Measurements from ENCODE around the gene TSHZ1.

The TSHZ1 gene

GRCh38 chr18:75246721-75247610 is 36.4 kb downstream of the TSHZ1 start:
- DNase-seq (ENCODE audit: low read depth) = no peak

GRCh38 chr18:75247611-75248421 is 37.2 kb downstream of the TSHZ1 start:
- DNase-seq (ENCODE audit: low read depth) = no peak

DNA sequence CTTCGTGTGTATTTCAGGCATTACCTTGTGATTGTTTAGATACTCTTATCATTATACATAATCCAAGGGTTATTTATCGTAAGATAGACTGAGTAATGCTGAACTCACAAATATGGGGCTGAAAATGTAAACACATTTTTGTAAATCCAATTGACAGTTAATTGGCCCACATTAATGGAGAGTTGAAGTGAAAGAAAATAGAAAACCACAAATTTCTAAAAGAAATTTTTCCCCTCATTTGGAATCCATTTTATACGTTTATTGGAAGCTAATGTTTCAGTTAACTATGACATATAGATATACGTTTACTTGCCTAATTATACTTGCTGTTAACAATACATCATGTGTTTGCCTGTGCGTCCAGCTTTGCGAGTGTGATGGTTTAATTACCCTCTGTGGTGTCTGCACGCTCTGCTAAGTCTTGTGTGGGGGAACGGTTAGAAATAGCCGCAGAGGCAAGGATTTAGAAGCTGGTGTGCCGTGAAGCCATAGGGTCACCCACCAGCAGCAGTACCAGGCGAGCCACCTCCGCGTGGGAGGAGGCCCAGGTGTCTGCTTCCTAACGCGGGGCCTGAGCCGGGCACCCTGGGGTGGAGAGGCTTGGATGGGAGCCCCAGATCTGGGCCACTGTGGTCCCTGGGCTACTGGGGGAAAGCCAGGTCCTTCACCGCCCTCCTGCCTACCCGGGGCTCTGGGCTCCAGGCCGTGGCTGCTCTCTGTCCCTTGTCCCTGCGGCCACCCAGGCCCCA is 38.0 kb downstream of the TSHZ1 start:
- DNase-seq (ENCODE audit: low read depth) = no peak

GRCh38 chr18:75249175-75249518 is 38.5 kb downstream of the TSHZ1 start:
- DNase-seq (ENCODE audit: low read depth) = no peak

GRCh38 chr18:75249672-75250470 is 39.3 kb downstream of the TSHZ1 start:
- no peak for DNase-seq (ENCODE audit: low read depth)

- DNase-seq (ENCODE audit: low read depth) = no peak
These were observed 39.8 kb downstream of the TSHZ1 start for GRCh38 chr18:75250471-75250821.

DNA sequence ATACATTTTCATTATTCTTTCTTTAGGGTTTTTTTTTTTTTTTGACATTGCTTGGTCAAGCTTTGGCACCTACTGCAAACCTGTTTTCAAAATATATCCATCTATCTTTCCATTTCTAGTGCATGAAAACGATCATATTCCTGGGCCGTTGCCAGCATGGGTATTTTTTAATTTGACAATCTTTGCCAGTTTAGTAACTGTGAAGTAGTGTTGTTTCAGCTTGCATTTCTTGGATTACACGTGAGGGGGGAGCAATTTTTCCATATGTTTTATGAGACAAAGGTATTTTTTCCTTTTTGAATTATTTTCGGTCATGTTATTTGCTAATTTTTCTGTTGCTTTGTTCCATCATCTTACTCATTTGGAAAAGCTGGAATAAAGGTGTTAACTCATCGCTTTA is 40.9 kb downstream of the TSHZ1 start:
- DNase-seq (ENCODE audit: low read depth) = no peak

GRCh38 chr18:75252136-75252535 is 41.5 kb downstream of the TSHZ1 start:
- no peak for DNase-seq (ENCODE audit: low read depth)

- DNase-seq (ENCODE audit: low read depth) = no peak
These were observed 42.4 kb downstream of the TSHZ1 start for GRCh38 chr18:75253043-75253442.

- no peak for DNase-seq (ENCODE audit: low read depth)
These were observed 43.2 kb downstream of the TSHZ1 start for GRCh38 chr18:75253784-75254183.

DNA sequence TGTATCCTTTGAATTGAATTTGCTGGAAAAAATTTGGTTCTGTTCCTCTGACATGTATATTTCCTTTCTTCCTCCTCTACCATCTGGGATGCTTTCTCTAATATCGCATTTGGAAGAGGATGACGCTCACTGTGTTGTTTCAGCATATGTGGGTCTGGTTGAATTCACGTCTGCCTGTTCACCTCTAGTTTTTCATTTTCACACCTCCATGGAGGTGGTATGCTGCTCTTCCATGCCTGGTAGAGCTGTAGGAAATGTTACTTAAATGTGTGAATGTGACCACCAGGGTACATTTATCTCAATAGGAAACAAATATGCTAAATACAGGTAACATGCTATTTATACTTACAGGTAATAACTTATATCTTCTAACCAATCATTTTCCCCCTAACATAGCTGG is 44.5 kb downstream of the TSHZ1 start:
- DNase-seq (ENCODE audit: low read depth) = no peak

- DNase-seq (ENCODE audit: low read depth) = no peak
These were observed 45.8 kb downstream of the TSHZ1 start for GRCh38 chr18:75256376-75256775.

DNA sequence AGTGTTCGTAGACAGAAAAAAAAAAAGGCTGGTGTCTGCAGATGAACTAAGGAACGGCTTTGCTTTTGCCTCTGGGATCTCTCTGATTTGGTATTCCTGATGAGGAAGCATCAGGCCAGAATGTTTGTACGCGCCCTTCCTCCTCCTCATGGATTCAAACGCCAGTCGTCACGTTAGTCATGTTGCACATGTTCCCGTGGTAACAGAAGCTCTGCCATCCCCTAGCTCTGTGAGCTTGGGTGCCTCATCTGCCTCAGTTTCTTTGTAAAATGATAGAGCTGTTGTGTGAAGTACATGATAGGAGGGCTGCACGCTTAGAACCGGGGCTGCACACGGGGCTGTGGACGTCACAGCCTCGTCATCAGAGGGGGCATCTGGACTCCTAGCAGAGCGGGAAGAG is 47.0 kb downstream of the TSHZ1 start:
- no peak for DNase-seq (ENCODE audit: low read depth)

DNA sequence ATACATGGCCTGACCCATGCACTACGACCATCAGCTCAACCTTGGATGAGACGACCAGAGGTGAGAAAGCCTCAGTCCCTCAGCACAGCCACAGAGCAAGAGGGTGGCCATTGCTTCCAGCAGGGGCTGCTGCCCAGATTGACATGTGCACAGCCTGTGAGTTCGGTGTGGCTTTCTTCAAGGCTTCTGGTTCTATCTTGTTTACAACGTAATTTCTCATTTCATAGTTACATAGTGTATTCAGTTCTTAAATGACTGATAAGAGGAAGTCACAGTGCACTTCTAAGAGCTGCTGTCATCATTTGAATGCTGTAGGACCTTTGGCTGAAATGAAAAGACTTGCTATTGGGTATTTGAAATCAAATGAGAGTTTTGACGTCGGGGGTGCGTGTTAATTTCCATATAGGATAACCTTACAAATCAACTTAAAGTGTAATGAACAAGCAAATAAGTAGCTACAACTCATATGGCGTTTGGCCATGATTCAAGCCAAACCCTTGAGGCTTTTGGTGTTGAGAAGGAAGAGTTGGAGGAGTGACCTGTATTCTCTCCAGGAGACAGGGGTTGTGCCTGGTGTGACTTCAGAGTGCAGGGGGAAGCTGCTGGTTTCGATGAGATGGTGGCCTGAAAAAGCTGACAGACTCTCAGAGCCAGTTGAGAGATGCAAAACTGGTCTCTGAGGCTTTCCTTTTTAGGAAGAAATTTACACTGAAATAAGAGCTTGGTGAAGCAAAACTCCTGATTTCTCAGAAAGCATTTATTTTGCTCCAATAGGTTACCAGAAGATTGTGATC is 51.0 kb downstream of the TSHZ1 start:
- no peak for DNase-seq (ENCODE audit: low read depth)

DNA sequence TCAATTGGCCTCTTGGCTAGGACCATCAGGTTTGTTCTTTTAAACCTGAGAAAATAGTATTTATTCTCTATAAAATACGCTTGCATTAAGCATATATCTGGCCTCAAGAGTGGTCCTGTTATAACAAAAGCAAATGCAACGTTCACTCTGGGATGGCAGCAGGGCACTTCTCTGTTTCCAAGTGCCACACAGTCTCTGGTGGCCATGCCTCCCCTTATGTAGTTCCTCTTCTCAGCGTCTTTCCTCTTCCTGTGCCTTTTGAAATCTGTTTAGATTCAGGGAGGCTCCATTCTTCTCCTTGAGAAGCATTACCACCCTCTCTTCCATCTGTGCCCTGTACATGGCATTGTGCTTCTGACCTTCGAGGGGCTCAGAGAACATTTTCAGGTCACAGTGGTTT is 51.9 kb downstream of the TSHZ1 start:
- no peak for DNase-seq (ENCODE audit: low read depth)

GRCh38 chr18:75264195-75264594 is 53.6 kb downstream of the TSHZ1 start:
- no peak for DNase-seq (ENCODE audit: low read depth)

DNA sequence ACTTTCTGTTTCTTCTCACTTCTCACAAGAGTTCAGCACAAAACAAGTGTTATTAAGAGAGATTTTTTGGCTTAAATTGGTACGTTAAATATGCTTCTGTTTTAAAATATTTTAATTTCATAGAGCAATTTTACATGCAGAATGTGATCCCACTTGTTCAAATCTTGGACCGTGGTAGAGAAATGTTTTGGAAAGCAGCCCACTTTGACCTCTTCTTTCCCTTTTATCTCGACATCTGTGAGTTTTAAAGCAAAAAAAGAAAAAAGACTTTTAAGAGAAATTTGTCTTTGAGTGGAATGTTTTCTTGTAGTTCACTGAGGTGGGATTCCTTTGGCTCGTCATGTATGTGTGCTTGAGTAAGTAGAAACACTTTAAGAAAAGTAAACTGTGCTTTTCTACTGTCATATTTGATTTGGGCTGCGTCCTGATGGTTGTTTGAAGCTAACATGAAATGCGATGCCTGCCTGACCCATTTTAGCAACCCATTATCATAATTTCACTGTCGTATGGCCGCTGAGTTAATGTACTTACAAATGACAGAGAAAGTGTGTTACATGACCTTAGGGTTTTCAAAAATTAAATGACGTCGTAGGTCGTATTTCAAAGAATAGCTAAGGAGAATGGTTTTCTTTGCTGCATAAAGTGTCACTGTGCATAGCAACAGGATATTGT is 54.5 kb downstream of the TSHZ1 start:
- no peak for DNase-seq (ENCODE audit: low read depth)

- DNase-seq (ENCODE audit: low read depth) = no peak
These were observed 55.3 kb downstream of the TSHZ1 start for GRCh38 chr18:75265872-75266271.

DNA sequence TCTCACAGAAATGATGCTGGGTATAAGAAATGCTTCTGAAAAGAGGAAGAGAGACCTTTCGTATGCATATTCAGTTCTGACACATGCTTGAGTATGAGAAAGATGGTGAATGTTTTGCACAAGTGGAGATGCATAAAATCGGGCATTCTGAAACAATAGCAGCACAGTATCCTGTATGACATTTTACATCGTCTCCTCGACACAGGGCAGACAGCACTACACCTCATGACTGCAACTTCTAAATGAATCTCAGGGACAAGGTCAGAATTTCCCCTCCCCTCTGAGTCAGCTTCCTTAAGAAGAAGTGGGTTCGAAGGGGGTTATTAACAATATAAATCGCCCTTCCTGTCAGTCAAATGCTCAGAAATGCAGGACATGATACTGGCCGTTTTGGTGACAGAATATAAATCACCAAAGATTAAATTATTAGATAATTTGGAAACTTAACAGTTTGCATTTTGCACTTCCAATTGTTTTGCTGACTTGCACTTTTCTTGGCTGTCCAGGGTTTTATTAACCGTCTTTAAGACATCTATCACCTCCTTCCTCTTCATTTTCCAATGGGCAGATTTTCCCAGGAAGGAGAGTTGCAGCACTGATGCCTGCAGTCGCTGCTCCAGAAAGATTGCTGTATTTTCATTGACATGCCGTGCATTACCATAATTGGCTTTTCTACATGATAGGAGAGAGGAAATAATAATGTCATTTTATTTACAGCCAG is 57.2 kb downstream of the TSHZ1 start:
- no peak for DNase-seq (ENCODE audit: low read depth)

DNA sequence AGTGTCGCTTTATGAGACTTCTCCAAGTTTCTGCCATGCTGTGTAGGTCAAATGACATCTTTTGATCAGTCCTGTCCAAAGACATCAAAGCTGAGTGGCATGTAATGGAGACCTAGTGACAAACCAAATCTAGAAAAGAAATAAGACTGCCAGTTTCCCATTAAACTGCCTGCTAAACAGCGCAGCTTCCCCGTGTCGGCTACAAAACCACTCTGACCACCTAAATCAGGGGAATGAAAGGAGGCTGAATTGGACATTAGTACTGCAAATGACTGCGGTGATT is 57.7 kb downstream of the TSHZ1 start:
- DNase-seq (ENCODE audit: low read depth) = no peak

All from stimulated activated CD8-positive, alpha-beta memory T cell treated with anti-CD3 and anti-CD28 coated beads, Interleukin-7, amount 100 ng/mL, for 24 hours (primary cell).